ENCODE data around the gene TMEM88.

The TMEM88 gene

GRCh38 chr17:7843536-7844291, 11.2 kb upstream of the TMEM88 start:
- DNase-seq (ENCODE audit: low read depth in 1 of 2, low spot score in 1 of 2): peak; percentile 91

- DNase-seq (ENCODE audit: low read depth in 1 of 2, low spot score in 1 of 2): peak; percentile 58 to 68
These were observed 10.3 kb upstream of the TMEM88 start for GRCh38 chr17:7844292-7845154.

- DNase-seq (ENCODE audit: low read depth in 1 of 2, low spot score in 1 of 2): no peak
These were observed 9.4 kb upstream of the TMEM88 start for GRCh38 chr17:7845359-7846062.

- DNase-seq (ENCODE audit: low read depth in 1 of 2, low spot score in 1 of 2): no peak
These were observed 8.7 kb upstream of the TMEM88 start for GRCh38 chr17:7846063-7846735.

- DNase-seq (ENCODE audit: low read depth in 1 of 2, low spot score in 1 of 2): no peak
These were observed 7.9 kb upstream of the TMEM88 start for GRCh38 chr17:7846765-7847661.

GRCh38 chr17:7848131-7848579, 6.7 kb upstream of the TMEM88 start:
- DNase-seq (ENCODE audit: low read depth in 1 of 2, low spot score in 1 of 2): no peak

- DNase-seq (ENCODE audit: low read depth in 1 of 2, low spot score in 1 of 2): no peak
These were observed 6.1 kb upstream of the TMEM88 start for GRCh38 chr17:7848739-7849129.

GRCh38 chr17:7849130-7849750, 5.6 kb upstream of the TMEM88 start:
- no peak for DNase-seq (ENCODE audit: low read depth in 1 of 2, low spot score in 1 of 2)

GRCh38 chr17:7849751-7850504, 4.9 kb upstream of the TMEM88 start:
- no peak for DNase-seq (ENCODE audit: low read depth in 1 of 2, low spot score in 1 of 2)

GRCh38 chr17:7850701-7851437, 4.0 kb upstream of the TMEM88 start:
- no peak for DNase-seq (ENCODE audit: low read depth in 1 of 2, low spot score in 1 of 2)

GRCh38 chr17:7851438-7852261, 3.2 kb upstream of the TMEM88 start:
- peak; percentile 88 to 90 for DNase-seq (ENCODE audit: low read depth in 1 of 2, low spot score in 1 of 2)

- DNase-seq (ENCODE audit: low read depth in 1 of 2, low spot score in 1 of 2): no peak
These were observed 2.6 kb upstream of the TMEM88 start for GRCh38 chr17:7852262-7852670.

GRCh38 chr17:7852919-7853690, 1.8 kb upstream of the TMEM88 start:
- no peak for DNase-seq (ENCODE audit: low read depth in 1 of 2, low spot score in 1 of 2)

- no peak for DNase-seq (ENCODE audit: low read depth in 1 of 2, low spot score in 1 of 2)
These were observed 1.2 kb upstream of the TMEM88 start for GRCh38 chr17:7853691-7854038.

GRCh38 chr17:7854078-7854777, 638 bp upstream of the TMEM88 start:
- no peak for DNase-seq (ENCODE audit: low read depth in 1 of 2, low spot score in 1 of 2)

GRCh38 chr17:7855660-7856010, 769 bp downstream of the TMEM88 start:
- no peak for DNase-seq (ENCODE audit: low read depth in 1 of 2, low spot score in 1 of 2)
